ENCODE results near the gene C19orf85. TPM values are rescaled to one million over a fixed set of nuclear protein-coding genes. Genes with fewer than 3 reads are reported as not detected.

Gene C19orf85
- total and polyA plus RNA-seq, 4 donors: not detected

DNA sequence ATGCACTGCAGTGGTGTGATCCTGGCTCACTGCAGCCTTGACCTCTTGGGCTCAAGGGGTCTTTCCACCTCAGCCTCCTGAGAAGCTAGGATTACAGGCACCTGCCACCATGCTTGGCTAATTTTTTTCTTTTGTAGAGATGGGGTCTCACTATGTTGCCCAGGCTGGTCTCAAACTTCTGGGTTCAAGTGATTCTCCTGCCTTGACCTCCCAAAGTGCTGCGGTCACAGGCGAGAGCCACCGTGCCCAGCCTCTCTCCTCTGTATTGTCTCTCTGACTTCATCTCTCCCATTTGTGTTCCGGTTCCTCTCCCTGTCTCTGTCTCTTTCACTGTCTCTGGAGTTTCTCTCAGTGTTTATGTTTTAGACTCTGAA is 1.7 kb upstream of the C19orf85 start:
- peaks cover 8 to 25% (median 18%) of the 10 kb centered on the region in 4 donors for H3K4me1 ChIP-seq (ENCODE audit: control insufficient read depth in 4 of 4, insufficient read depth in 4 of 4, low read length in 3 of 4)
- no peak overlapping the region for H3K9ac ChIP-seq (ENCODE audit: low read depth in 1 of 2, low read length in 2 of 2)
- H3K4me3 ChIP-seq (ENCODE audit: low read depth in 1 of 3, low read length in 3 of 3): no peak overlapping the region
- H3K27me3 ChIP-seq (ENCODE audit: control insufficient read depth in 4 of 4, insufficient read depth in 4 of 4, low read length in 3 of 4): no peaks in the 10 kb centered on the region
- no peak for DNase-seq (ENCODE audit: low spot score)
- 81% methylated on average over 4 of the region's 4 CpGs for WGBS
- TF ChIP-seq, protein P1, sequence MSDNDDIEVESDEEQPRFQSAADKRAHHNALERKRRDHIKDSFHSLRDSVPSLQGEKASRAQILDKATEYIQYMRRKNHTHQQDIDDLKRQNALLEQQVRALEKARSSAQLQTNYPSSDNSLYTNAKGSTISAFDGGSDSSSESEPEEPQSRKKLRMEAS (IDR thresholded peaks at IDR 0.05): no peak
- TF ChIP-seq EGR1 (IDR thresholded peaks at IDR 0.05; ENCODE audit: low read depth in 2 of 2) (no peak), SP1 (IDR thresholded peaks at IDR 0.05) (no peak), GABPA (IDR thresholded peaks at IDR 0.05 in 1 of 2, conservative IDR thresholded peaks at IDR 0.05 in 1 of 2) (no peak), HNF4G (IDR thresholded peaks at IDR 0.05) (no peak), FOXA1 (IDR thresholded peaks at IDR 0.05) (no peak), HNF4A (conservative IDR thresholded peaks at IDR 0.05) (no peak), NR2F2 (IDR thresholded peaks at IDR 0.05) (no peak), RXRA (IDR thresholded peaks at IDR 0.05) (no peak), FOXA2 (IDR thresholded peaks at IDR 0.05) (no peak), YY1 (IDR thresholded peaks at IDR 0.05) (no peak)
- TF ChIP-seq, protein P2, sequence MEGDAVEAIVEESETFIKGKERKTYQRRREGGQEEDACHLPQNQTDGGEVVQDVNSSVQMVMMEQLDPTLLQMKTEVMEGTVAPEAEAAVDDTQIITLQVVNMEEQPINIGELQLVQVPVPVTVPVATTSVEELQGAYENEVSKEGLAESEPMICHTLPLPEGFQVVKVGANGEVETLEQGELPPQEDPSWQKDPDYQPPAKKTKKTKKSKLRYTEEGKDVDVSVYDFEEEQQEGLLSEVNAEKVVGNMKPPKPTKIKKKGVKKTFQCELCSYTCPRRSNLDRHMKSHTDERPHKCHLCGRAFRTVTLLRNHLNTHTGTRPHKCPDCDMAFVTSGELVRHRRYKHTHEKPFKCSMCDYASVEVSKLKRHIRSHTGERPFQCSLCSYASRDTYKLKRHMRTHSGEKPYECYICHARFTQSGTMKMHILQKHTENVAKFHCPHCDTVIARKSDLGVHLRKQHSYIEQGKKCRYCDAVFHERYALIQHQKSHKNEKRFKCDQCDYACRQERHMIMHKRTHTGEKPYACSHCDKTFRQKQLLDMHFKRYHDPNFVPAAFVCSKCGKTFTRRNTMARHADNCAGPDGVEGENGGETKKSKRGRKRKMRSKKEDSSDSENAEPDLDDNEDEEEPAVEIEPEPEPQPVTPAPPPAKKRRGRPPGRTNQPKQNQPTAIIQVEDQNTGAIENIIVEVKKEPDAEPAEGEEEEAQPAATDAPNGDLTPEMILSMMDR (IDR thresholded peaks at IDR 0.05; ENCODE audit: low read depth, low read length, missing input control): no peak
- TF ChIP-seq, protein P3, sequence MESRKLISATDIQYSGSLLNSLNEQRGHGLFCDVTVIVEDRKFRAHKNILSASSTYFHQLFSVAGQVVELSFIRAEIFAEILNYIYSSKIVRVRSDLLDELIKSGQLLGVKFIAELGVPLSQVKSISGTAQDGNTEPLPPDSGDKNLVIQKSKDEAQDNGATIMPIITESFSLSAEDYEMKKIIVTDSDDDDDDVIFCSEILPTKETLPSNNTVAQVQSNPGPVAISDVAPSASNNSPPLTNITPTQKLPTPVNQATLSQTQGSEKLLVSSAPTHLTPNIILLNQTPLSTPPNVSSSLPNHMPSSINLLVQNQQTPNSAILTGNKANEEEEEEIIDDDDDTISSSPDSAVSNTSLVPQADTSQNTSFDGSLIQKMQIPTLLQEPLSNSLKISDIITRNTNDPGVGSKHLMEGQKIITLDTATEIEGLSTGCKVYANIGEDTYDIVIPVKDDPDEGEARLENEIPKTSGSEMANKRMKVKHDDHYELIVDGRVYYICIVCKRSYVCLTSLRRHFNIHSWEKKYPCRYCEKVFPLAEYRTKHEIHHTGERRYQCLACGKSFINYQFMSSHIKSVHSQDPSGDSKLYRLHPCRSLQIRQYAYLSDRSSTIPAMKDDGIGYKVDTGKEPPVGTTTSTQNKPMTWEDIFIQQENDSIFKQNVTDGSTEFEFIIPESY (IDR thresholded peaks at IDR 0.05): no peak
- TF ChIP-seq, protein P4, sequence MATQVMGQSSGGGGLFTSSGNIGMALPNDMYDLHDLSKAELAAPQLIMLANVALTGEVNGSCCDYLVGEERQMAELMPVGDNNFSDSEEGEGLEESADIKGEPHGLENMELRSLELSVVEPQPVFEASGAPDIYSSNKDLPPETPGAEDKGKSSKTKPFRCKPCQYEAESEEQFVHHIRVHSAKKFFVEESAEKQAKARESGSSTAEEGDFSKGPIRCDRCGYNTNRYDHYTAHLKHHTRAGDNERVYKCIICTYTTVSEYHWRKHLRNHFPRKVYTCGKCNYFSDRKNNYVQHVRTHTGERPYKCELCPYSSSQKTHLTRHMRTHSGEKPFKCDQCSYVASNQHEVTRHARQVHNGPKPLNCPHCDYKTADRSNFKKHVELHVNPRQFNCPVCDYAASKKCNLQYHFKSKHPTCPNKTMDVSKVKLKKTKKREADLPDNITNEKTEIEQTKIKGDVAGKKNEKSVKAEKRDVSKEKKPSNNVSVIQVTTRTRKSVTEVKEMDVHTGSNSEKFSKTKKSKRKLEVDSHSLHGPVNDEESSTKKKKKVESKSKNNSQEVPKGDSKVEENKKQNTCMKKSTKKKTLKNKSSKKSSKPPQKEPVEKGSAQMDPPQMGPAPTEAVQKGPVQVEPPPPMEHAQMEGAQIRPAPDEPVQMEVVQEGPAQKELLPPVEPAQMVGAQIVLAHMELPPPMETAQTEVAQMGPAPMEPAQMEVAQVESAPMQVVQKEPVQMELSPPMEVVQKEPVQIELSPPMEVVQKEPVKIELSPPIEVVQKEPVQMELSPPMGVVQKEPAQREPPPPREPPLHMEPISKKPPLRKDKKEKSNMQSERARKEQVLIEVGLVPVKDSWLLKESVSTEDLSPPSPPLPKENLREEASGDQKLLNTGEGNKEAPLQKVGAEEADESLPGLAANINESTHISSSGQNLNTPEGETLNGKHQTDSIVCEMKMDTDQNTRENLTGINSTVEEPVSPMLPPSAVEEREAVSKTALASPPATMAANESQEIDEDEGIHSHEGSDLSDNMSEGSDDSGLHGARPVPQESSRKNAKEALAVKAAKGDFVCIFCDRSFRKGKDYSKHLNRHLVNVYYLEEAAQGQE (IDR thresholded peaks at IDR 0.05): no peak
- H3K9me3 ChIP-seq (ENCODE audit: control insufficient read depth in 4 of 4, low read length in 3 of 4): no peaks in the 10 kb centered on the region
- H3K36me3 ChIP-seq (ENCODE audit: control insufficient read depth in 4 of 4, insufficient read depth in 3 of 4, low read depth in 1 of 4, low read length in 3 of 4): no peaks in the 10 kb centered on the region
- H3K27ac ChIP-seq (ENCODE audit: low read depth in 1 of 2, low read length in 2 of 2): no peak overlapping the region

DNA sequence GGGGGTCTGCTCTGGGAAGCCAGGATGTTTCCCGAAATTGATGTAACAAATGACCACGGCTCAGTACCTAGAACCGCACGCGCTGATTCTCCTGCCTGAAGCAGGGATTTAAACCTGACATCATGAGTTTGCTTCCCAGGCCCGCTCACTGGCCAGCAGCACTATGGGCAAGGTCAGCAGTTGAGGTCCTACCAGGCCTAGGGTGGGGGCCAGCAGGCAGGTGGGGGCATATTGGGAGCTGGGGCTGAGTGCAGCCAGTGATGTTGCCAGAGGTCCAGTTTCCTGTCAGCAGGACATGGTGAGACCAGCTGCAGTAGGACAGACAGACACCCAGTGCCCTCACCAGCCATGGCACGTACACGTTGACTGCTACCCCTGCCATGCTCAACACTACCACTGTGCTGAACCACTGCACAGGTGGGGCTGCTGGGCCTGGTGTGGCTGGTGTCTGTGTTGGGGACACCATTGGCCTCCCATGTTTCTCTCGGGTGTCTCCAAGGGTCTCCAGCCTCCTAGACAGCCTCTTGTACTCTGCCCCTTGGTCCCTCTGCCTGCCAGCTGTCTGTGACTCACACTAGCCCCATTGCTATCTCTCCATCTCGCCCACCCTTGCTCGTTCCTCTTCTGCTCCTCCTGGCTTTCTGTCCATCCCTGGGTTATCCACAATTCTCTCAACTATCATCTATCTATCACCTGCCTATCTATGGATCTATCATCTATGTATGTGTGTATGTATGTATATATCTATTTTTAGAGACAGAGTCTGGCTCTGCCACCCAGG is 1.1 kb upstream of the C19orf85 start:
- Histone ChIP-seq H3K9me3 (ENCODE audit: control insufficient read depth in 4 of 4, low read length in 3 of 4) (no peaks in the 10 kb centered on the region), H3K9ac (ENCODE audit: low read depth in 1 of 2, low read length in 2 of 2) (no peak overlapping the region), H3K27ac (ENCODE audit: low read depth in 1 of 2, low read length in 2 of 2) (no peak overlapping the region), H3K4me1 (ENCODE audit: control insufficient read depth in 4 of 4, insufficient read depth in 4 of 4, low read length in 3 of 4) (peaks cover 10 to 31% (median 21%) of the 10 kb centered on the region in 4 donors), H3K4me3 (ENCODE audit: low read depth in 1 of 3, low read length in 3 of 3) (no peak overlapping the region), H3K27me3 (ENCODE audit: control insufficient read depth in 4 of 4, insufficient read depth in 4 of 4, low read length in 3 of 4) (no peaks in the 10 kb centered on the region), H3K36me3 (ENCODE audit: control insufficient read depth in 4 of 4, insufficient read depth in 3 of 4, low read depth in 1 of 4, low read length in 3 of 4) (no peaks in the 10 kb centered on the region)
- DNase-seq (ENCODE audit: low spot score): no peak
- WGBS: 92% methylated on average over 11 of the region's 11 CpGs
- TF ChIP-seq HNF4G (IDR thresholded peaks at IDR 0.05) (no peak), HNF4A (conservative IDR thresholded peaks at IDR 0.05) (no peak), JUND (IDR thresholded peaks at IDR 0.05) (no peak)

All from liver (tissue), 9 donors.